DMS 273 (cell line): ENCODE measurements around the gene NPIPB6.
A peak's percentile ranks its signal among the peaks of the same experiment; 100 is the strongest.

Experiments used
- DNase-seq: peaks from one replicate; lab custom pipeline; 2025; ENCODE audit not compliant: unreplicated experiment; lab: John Stamatoyannopoulos, UW

NPIPB6 gene

DNA sequence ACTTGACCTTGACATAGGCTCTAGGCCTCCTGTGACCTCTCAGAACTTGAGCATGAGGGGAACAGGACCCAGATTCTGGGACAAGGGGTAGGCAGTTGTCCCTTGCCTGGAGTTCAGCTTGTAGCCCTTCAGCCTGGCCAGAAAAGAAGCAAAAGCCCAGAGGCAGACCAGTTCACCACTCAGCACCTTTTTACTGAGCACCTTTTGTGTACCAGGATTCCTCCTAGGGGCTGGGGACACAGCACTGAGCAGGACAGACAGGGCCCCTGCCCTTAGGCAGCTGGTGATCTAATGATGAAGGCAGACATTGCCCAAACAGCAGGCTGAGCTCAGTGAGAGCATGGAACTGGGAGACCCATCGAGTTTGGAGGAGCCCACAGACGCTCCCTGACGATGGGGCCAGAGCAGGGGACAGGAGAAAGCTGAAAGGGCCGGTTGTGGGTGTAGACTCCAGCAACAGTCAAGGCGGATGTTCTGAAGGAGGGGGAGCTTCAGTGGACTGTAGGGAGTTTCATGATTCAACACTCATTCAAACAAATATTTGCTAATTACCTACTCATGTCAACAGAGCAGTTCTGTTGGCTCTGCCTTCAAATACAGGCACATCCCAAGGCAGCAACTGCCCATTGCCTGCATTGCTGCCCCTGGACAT, 38.9 kb downstream of the NPIPB6 start:
- no peak for DNase-seq

DNA sequence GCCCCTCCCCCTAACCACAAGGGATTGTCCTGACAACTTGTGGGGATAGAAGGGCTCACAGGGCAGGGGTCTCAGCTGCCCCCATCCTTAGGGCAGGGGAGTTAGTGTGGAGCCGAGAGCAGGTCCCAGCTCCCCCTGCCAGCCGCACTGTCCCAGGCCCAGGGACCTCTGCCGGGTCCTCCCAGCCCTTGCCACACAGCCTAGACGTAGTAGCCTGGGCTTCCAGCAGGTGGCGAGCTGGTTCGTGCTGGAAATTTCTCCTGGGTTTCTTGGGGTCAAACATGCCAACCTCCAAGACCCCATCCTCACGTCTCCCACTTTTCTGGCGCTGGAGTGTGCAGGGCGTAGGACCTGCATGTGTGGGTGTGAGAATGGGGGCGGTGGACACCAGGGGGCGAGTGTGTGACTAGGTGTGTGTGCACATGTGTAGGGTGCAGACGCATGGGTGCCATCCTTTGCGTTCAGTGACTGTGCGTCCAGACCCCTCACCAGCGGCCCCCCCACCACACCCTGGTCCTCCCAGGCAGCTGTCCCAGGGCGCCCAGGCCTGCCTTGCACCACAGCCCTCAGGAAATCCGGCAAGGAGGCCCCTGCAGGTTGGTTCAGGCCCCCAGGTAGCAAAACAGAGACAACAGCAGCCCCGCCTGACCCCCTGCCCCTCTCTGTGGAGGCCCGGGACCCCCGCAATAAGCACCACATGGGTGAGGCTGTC, 41.5 kb downstream of the NPIPB6 start:
- peak; percentile 66 for DNase-seq

DNA sequence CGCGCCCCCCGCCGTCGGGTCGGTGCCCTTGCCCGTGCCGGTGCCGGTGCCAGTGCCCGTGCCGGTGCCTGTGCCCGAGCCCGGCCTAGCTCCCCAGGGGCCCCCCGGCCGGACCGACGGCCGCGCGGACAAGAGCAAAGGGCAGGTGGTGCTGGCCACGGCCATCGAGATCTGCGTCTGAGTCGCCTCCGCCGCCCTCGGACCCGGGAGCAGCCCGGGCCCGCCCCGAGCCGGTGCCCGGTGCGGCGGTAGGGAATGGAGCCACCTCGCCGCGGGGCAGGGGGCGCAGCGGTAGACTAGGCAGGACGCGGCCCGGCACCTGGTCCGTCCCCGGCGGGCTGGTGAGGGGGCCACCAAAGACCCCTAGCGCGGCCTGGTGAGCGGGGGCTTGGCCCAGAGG, 42.6 kb downstream of the NPIPB6 start:
- no peak for DNase-seq

DNA sequence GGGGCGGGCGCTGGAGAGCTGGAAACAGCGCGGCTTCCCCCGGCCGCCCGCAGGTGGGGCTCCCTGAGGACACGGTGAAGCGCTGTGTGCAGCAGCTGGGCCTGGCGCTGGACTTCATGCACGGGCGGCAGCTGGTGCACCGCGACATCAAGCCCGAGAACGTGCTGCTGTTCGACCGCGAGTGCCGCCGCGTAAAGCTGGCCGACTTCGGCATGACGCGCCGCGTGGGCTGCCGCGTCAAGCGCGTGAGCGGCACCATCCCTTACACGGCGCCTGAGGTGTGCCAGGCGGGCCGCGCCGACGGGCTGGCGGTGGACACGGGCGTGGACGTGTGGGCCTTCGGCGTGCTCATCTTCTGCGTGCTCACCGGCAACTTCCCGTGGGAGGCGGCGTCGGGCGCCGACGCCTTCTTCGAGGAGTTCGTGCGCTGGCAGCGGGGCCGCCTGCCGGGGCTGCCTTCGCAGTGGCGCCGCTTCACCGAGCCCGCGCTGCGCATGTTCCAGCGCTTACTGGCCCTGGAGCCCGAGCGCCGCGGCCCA, 43.2 kb downstream of the NPIPB6 start:
- no peak for DNase-seq

DNA sequence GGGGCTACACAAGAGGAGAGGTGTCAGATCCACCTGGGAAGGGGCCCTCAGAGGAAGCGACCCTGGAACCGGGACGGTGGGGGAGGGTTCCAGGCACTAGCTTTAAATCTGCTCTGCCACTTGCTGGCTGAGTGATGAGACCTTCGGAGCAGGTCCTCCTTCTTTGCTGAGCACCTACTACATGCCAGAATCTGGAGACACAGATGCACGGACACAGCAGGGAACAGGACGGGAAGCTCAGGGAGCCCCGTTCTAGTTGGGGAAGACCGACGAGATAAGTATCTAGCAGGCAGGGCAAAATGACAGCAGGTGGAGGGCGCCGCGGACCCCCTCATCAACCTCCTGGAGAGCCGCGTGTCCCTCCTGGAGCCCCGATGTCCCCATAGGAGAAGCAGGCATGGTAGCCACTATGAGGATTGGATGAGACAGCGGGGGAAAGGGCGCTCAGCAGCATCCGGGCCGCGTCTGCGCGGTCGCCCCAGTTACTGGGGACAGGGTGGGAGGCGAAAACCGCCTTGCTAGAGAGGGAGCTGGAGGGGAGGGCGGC, 43.8 kb downstream of the NPIPB6 start:
- no peak for DNase-seq

DNA sequence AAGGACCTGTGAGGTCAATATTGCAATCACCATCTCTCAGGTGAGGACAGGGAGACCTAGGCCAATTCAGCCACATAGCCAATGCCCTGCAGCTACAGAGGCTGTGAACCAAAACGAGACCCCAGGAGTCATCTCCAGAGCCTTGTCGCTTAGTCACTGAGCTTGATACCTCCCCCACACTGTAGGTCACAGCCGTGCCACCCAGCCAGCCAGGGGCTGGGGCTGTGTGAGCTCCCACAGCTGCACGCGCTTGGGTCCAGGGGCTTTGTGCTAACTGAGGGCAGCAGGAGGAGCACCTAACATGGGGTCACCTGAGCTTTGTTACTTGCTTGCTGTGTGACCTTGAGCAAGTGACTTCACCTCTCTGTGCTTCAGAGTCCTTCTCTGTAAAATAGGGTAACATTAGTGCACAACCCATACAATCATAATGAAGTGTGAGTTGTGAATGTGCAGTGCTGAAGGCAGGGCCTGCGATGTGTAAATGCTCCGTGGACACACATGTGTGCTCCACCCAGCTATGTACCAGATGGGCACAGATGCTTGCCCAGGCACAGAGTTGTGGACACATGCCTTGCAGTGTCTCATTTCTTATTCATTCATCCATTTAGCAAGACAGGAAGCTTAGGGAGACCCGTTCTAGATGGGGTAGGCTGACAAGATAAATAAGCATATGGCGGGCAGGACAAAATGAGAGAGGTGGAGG, 45.1 kb downstream of the NPIPB6 start:
- peak; percentile 31 for DNase-seq

DNA sequence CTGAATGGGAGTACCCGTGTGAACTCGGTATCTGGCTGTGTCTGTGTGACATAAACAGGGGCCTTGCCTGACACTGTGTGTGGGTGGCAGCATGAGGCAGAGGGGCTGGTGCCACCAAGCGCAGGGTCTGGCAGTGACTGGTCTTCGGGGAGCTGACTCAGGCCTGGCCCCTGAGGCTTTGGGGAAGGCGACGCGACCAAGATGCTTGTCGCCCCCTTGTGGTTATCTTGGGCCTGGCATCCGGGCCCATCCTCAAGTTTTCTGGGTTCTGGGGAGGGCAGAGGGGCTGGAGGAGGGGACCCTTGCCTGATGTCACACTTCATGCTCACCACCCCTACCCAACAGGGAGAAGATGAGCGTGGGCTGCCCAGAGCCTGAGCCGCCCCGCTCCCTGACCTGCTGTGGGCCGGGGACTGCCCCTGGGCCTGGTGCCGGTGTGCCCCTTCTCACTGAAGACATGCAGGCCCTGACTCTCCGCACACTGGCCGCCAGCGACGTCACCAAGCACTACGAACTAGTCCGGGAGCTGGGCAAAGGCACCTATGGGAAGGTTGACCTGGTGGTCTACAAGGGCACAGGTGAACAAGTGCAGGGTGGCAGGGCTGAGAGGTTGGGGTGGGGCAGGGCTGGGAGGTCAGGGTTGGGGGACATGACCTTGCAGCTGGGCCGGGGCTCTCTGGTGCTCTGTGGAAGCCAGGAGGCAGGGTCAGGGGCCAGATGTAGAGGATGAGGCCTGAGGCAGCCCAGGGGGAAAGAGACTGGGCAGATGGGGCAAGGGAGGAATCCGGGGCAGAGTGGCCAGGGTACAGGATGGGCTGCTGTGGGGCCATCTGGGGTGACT, 46.0 kb downstream of the NPIPB6 start:
- peak; percentile 78 for DNase-seq

DNA sequence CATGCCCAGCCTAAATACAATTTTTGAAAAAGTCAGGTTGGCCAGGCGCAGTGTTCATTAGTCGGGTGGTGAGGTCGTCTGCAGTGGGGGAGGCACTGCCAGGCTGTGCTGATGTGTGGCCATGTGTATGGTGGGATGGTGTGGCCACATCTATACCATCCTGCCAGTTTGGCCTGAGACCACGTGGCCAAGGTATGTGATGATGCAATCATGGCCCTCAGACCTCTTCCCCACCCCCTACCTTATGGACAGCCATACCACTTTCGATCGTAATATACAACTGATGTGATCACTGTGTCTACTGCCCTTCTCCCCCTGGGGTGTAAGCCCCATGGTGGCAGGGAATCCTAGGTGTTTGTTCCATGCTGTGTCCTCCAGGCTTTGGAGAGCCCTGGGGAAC, 47.3 kb downstream of the NPIPB6 start:
- no peak for DNase-seq

DNA sequence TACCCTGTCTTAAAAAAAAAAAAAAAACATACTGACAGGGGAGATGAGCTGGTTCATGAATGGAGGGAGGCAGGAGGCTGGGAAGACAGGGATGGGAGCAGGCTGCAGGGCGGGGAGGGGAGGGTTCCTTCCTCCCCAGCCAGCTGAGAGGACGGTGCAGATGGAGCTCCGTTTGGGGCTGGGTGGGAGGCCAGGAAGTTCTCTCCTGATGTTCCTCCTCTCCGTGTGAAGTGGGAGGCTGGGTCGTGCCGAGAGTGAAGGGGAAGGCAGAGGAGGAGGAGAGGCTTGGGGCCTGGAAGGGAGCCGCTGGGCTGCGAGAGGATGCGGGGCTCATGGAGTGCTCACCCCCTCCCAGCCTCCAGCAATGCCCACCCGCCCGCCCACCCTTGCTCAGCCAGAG, 49.7 kb downstream of the NPIPB6 start:
- DNase-seq: peak; percentile 35

DNA sequence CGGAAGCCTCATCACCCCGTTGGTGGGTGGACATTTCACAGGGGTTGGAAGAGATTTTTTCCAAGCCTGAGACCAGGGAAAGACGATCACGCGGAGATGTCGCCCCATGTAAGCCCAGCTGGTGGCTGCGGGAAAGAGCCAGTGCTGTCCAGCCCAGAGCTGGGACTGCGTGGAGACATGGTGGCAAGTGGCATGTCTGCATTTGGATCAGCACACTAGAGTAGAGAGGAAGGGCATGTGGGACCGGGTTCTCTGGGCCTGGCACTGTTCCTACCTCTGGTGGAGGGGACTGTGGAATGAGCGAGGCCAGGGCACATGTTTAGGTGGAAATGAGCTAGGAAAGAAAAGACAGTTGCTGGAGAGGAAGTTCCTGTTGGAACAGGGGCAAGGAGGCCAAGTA, 51.0 kb downstream of the NPIPB6 start:
- no peak for DNase-seq

DNA sequence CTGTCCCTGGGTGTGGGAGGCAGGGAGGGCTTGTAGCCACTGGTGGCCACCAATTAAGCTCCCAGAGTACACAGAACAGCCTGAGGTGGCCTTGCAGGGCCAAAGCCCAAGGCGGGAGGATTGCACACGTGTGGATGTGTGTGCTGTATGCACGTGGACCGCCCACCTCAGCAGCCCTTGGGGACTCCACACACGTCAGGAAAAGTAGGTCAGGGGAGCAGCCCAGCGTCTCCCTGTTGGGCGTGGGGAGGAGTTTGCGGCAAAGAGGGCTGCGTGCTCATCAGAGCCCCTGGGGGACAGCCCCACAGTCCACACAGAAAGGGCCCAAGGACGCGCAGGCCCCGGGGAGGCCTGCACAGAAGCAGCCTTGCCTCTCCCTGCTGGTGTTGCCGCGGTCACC, 51.4 kb downstream of the NPIPB6 start:
- no peak for DNase-seq

DNA sequence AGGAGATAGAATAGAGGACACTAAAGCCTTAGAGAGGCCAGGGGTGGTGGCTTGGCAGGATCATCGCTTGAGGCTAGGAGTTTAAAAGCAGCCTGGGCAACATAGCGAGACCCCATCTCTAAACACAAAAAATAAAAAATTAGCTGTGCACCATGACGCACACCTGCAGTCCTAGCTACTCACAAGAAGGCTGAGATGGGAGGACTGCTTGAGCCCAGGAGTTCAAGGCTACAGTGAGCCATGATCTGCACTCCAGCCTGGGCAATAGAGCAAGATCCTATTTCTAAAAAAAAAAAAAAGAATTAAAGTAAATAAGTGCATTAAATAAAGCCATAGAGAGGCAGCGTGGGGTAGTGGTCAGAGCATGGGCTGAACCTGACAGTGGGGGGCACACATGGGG, 51.9 kb downstream of the NPIPB6 start:
- DNase-seq: no peak

DNA sequence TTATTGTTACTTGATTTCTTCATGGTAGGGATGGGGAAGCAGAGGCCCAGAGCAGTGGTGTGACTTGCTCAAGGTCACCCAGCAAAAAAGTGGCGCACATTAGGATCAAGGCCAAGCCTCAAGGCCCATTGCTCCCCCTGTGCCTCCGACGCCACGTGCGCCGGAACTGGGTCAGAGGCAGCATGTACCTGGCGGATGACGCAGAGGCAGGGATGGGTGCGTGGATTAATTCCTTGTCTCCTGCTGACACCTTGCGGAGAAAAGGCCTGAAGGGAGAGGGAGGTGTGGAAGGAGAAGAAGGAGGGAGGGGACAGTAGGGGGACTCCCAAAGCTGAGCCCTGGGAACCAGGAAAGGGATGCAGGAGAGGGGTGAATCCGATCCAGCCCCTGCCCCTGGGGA, 52.5 kb downstream of the NPIPB6 start:
- DNase-seq: no peak

DNA sequence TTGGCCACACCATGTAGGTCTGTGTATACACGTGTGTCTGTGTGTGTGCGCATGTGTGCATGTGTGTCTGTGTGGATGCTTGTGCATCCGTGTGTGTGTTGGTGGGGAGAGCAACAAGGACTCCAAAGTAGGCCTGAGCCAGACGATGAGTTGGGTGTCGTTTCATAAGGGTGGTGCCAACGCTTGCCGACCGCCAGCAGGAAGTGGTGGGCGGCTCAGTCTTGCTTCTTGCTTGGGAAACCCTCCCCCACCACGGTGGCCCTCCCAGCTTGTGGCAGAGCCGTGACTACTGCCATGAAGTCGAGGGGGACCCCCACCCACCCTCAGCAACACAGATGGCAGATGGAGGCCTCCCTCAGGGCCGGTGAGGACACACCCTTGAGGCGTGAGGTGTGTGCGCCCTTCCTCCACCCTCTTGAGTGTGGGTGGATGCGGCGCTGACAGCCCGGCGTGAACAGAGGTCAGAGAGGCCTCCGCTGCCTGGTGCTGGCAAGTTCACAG, 53.4 kb downstream of the NPIPB6 start:
- DNase-seq: no peak

DNA sequence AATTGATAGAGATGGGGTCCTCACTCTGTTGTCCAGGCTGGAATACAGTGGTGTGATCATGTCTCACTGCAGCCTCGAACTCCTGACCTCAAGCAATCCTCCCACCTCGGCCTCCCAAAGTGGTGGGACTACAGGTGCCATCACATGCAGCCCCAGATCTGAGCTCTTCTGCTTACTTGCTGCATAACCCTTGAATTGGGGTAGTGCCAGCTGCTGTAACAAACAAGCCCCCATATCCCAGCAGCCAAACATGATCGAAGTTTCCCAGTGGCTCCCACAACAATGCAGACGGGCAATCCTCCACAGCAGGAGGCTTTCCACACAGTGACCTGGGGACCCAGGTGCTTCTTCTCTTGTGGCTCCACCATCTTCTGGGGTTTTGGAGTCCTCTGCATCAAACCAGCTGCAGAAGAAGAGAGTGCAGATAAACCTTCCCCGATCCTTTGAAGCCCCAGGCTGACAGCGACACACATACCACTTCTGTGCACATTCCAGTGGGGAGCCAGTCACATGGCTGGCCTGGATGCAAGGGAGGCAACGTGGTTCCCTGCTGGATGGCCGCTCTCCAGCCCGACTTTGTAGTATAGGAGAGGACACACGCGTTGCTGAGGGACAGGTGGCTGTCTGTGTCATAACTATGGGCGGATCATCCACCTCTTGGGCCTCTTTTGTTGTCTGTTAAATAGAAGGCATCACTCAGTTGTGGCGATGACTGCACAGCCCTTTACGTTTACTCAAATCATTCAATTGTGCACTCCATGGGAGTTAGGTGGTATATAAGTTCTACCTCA, 54.3 kb downstream of the NPIPB6 start:
- no peak for DNase-seq

DNA sequence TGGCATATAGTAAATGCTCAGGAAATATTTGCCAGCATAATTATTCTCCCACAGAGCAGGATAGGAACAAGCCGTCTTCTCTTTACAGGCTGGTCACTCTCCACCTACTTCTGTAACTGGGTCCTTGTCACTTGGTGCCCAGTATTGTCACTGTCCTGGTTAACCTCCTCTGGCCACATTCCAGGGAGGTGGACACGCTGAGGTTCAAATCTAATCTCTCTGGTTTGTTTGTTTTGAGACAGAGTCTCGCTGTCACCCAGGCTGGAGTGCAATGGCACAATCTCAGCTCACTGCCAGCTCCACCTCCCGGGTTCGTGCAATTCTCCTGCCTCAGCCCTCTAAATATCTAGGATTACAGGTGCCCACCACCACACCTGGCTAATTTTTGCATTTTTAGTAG, 55.4 kb downstream of the NPIPB6 start:
- no peak for DNase-seq

DNA sequence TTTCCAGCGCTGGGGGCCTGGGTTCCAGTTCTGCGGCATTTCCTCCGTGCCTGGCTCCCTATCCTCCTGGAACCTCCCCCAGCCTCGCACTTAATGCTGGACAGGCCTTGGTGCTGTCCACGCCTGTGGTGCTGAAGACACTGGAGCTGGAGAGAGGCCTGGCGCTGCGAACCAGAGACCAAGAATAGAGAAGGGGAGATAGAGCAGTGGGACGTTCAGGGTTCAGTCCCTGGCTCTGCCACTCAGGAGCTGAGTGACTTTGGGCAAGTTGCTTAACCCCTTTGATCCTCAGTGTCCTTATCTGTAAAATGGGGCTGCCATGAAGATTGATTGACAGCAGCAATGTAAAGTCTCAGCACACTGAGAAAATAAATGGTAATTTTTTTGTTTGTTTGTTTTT, 59.1 kb downstream of the NPIPB6 start:
- DNase-seq: peak; percentile 36

DNA sequence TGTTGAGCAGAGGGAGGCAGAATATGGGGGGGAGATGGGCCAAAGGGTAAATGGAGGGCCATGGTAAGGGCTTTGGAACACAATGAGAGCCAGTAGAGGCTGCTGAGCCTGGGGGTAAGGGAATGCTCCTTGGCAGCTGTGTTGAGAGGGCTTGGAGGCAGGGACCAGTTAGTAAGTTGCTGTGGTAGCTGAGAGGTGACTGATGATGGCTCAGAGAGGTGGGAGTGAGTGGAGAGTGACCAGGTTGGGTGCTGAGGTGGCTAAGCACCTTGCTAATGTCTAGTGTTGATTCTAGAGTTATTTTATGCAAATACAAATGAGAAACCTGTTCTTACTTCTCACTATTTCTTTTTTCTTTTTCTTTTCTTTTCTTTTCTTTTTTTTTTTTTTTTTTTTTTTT, 60.2 kb downstream of the NPIPB6 start:
- no peak for DNase-seq

DNA sequence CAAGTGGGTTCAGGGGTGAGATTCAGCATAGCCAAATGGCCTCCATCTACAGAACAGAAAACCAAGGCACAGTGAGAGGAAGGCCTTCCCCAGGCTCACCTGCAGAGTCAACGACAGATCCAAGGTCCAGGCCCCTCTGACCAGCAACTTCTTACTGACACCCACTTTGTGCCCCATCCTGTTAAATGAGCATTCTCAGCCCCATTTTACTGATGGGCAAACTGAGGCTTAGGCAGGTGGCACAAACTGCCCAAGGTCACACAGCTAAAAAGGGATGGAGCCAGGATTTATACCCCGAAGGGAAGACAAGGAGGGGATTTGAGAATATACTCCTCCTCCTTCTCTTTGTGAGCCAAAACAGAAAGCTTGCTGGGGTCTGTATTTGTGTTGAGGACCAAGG, 61.7 kb downstream of the NPIPB6 start:
- DNase-seq: no peak

DNA sequence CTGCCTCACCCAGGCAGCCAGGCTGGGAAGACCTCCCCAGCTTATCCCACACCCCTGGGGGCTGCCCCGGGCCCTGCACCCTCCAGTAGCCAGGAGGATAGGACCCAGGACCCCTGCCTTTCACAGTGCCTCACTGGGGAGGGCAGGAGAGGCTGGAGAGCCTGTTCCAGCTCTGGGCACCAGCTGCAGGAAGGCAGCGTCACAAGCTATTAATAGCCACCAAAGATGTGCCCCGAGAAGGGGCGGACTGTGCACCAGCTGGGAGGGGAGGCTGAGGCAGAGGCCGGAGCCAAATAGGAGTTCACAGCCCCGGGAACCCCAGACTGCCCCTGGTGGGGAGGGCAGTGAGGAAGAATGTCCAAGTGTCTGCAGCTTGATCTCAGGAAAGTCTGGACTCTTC, 62.2 kb downstream of the NPIPB6 start:
- DNase-seq: no peak
